Activated T-cell treated with anti-CD3 and anti-CD28 coated beads, Interleukin-2, amount 50 U/mL, for 1 hour (primary cell): ENCODE measurements around the gene SNTG2.

ENCODE experiments used
- DNase-seq: peaks from one replicate; pipeline ENCODE4 v3.0.0-alpha.2; 2020

SNTG2 gene

DNA sequence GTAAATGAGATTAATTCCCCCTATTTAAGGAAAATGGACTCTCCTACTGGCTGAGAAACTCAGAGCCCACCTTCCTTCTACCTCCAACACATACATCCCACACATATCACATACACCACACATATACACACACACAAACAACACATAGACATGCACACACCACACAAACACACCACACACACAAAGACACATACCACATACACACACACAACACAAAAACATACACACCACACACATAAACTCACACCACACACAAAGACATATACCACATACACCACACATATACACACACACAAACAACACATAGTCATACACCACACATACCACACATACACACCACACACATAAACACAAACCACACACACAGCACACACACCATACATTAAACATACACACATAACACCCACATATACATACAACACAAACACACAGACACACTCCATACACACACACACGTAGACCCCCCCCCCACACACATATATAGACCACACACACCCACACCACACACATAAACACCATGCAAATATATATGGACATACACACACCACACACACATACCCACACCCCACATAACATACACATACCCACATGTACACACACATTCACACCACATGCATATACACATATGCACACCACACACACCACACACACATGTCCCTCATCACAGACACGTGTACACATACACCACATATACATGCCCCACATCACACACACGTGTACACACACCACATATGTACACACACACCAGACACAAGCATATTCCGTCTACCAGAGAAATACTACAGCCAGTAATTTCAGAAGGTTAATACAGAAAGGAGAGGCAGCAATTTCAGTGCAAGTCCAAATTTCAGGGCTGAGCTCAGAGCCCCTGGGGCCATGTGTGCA is 204.3 kb downstream of the SNTG2 start:
- no peak for DNase-seq

DNA sequence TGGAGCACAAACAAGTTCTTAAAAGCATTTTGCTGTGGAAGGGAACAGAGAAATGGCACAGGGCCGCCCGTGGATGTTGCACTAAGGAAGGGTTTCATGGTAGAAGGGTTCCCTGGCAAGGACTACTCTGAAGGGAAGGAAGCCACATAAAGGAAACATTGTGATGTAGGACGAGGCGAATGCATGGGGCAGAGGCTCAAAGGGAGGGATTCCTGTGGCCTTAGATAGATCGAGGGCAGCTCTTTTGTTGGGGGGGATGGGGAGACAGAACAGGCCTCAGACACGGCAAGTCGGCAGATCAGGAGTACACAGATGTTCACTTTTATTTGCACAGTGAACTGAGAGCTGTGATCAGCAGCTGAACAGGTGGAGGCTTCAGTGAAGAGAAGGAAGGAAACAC is 205.4 kb downstream of the SNTG2 start:
- DNase-seq, result no peak

DNA sequence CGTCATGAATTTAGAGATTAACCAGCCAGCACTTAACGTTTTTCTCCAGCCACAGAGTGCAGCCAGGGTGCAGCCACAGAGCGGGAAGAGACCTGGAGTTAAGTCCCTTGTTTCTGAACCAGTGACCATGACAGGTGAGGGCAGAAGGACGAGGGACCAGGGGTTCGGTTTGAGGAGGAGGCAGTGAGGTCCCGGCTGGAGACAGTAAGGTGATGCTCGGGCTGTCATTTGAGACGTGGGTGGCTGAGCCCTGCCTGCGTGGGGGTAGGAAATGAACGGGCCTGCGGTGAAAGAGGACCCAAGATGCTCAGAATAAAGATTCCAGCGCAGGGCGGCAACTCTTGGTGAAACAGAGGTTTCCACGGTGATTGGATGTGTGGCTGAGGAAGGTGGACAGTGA is 205.9 kb downstream of the SNTG2 start:
- DNase-seq, result no peak

GRCh38 chr2:1157107-1157506 is 206.5 kb downstream of the SNTG2 start:
- no peak for DNase-seq

DNA sequence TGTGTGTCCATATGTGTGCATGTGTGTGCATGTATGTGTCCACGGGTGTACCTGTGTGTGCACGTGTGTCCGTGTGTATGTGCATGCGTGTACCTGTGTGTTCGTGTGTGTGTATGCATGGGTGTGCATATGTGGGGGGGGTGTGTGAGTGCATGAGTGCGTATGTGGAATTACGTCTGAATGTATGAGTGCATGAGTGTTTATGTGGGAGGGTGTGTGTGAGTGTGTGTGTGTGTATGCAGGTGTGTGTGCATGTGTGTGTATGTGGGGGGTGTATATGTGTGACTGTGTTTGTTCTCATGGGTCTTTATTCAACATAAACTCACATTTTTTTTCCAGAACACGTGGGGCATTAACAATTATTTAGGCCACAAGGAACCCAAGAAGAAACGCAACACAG is 208.4 kb downstream of the SNTG2 start:
- DNase-seq, result no peak

DNA sequence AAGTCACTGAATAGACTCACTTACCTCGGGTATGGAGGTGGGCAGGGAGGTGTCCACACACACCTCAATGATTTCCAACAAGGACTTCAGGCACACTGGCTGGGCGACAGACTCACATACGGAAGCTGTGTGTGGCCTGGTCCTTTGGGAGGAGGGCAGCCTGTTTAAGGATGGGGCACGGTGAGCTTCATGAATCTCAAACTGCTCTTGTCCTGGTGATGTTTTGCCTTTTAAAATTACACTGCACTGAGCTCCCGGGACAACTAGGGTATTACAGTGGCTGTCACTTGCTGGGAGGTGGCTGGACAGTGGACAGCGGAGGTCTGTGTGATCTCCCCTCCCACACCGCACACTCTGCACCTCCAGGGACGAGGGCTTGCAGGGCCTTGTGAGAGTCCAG is 211.6 kb downstream of the SNTG2 start:
- no peak for DNase-seq

DNA sequence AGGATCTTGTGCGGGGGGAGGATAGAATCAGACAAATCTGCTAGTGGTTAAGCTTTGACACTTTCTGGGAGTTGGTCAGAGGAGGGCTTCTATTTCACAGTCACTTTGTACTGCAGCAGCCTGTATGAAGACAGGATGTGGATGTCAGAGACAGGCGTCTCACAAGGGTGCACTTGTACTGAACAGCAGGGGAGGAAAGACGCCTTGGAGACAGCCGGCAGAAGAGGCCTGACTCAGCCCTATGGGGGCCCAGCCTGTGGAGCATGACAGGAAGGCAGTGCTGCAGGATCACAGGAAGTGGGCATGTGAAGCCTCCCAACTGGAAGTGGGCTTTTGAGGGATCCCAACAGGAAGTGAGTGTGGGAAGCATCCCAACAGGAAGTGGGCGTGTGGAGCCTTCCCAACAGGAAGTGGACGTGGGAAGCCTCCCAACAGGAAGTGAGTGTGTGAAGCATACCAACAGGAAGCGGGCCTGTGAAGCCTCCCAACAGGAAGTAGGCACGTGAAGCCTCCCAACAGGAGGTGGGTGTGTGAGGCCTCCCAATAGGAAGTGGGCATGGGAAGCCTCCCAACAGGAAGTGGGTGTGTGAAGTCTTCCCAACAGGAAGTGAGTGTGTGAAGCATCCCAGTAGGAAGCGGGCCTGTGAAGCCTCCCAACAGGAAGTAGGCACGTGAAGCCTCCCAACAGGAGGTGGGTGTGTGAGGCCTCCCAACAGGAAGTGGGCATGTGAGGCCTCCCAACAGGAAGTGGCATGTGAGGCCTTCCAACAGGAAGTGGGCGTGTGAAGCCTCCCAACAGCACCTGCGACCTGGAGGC is 212.3 kb downstream of the SNTG2 start:
- peak; percentile 29 for DNase-seq

GRCh38 chr2:1166976-1167375 is 216.3 kb downstream of the SNTG2 start:
- no peak for DNase-seq

- DNase-seq, result no peak
Measured at GRCh38 chr2:1168846-1169245, 218.2 kb downstream of the SNTG2 start.

GRCh38 chr2:1169291-1169949 is 218.8 kb downstream of the SNTG2 start:
- no peak for DNase-seq

GRCh38 chr2:1170241-1170640 is 219.6 kb downstream of the SNTG2 start:
- no peak for DNase-seq

GRCh38 chr2:1170711-1171110 is 220.1 kb downstream of the SNTG2 start:
- DNase-seq, result no peak

GRCh38 chr2:1173528-1173927 is 222.9 kb downstream of the SNTG2 start:
- DNase-seq, result no peak

DNA sequence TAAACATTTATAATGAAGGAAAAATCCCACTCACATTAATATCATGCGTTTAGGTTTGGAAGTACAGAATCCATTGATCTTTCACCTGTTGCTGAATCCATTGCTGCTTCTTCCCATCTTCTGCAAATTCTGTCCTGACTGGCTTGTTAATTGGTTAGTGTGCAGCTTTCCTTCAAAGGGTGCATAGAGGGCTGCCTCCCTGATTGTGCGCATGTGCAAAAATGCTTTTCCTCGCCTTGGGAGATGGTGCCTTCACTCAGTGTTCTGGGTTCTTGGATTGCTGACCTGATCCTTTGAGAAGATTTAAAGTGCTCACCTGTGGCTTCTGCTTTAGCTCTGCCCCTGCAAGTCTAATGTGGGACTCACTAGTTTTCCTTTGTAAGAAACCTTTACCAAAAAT is 231.2 kb downstream of the SNTG2 start:
- no peak for DNase-seq

DNA sequence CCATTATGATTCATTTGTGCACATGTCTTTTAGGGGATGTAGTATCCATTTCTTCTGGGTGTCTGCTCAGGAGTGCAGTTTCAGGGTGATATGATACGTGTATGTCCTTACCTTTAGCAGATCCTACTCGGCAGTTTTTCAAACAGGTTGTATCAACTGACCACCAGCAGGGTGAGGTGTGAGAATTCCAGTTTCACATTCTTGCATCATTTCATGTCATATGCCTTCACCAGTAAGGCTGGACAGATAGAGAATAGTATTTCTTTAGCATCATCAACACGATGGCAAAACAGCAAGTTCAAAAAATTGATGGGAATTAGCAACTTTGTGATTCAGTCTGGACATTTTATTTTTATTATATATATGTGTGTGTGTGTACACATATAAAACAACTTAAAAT is 232.7 kb downstream of the SNTG2 start:
- DNase-seq, result no peak

GRCh38 chr2:1186421-1186820 is 235.8 kb downstream of the SNTG2 start:
- DNase-seq, result no peak

- no peak for DNase-seq
Measured at GRCh38 chr2:1187189-1187588, 236.5 kb downstream of the SNTG2 start.

DNA sequence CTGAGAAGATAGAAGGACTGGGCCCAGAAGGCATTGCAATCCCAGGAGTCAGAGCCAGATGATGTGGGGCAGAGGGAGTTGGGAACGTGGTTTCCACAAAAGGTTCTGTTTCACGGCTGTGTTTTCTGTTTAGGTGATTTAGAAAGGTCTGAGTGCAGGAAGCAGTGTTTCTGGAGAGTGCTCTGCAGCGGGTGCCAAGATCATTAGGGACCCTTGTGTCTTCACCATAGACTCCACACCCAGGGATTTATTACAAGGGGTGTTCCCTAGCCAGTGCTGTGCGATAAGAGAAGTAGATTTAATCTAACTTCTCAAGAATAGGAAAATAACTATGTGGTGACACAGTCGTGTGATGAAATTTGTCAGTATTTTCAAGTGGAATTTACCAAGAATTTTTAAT is 241.5 kb downstream of the SNTG2 start:
- DNase-seq, result no peak

DNA sequence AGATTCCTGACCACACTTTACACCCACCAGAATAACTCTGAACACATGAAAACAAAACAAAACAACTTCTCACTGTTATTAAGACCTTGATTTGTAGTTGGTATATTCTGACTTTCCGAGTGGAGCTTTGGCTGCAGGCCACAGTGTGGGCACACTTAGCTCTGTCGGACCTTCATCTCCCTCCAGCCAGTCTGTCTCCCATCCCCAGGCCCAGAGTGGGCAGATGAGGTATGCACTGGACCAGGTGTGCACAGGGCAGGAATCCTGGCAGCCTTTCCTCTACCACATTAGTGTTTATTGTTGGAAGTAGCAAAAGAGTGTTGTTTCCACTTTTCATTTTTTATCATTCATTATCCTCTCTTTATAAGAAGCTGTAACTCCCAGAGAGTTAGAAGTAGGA is 243.2 kb downstream of the SNTG2 start:
- no peak for DNase-seq

GRCh38 chr2:1203772-1204171 is 253.1 kb downstream of the SNTG2 start:
- no peak for DNase-seq

DNA sequence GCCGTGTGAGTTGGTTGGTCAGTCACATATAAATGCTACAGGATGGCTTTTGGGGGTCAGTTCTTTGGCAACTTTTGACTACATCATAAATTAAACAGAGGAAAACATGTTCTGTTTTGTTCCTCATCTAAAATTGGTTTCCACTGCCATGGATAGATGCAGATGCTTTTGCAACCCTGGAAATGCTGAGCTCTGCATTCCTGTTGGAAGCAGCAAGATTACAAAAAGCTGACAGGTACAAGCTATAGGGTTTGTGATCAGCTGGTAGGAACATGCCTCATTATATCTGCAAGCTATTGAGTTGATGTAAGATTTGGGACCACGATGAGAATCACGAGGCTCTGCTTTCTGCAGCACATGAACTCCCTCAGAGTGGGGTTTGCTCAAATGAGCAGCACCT is 255.2 kb downstream of the SNTG2 start:
- DNase-seq, result no peak

- no peak for DNase-seq
Measured at GRCh38 chr2:1207962-1208510, 257.4 kb downstream of the SNTG2 start.

DNA sequence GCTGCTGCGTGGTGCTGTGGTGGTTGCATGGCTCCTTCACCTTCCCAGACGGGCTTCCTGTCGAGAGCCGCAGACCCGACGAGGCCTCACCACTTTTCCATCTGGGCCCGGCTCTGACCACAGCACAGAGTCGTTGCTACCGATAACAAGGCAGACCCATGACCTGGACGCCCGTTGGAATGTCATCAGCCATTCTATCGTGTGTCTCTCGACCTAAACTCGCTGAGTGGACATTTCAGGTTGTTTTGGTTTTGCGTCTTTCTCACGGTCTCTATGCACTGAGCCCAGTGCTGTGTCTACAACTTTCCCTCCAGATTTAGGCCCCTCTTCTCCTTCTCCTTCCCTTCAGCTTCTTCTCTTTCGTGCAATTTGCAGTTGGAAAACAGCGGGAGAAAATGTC is 257.9 kb downstream of the SNTG2 start:
- DNase-seq, result no peak
